Progenitor cell of endocrine pancreas (in vitro differentiated cells): ENCODE results near the gene WNT4. TPM values are rescaled to one million over a fixed set of nuclear protein-coding genes. Genes with fewer than 3 reads are reported as not detected.

ENCODE experiments used
- DNase-seq: peaks from one replicate; pipeline ENCODE4 v3.0.0; 2021; ENCODE audit warnings: low spot score; ENCODE audit not compliant: unreplicated experiment
- H3K27ac Mint-ChIP-seq: 2 replicates; pipeline ENCODE4 v1.8.0; 2021; ENCODE audit warnings: mild to moderate bottlenecking, moderate library complexity, mixed read lengths
- H3K27me3 Mint-ChIP-seq: 2 replicates; pipeline ENCODE4 v1.8.0; 2021; ENCODE audit warnings: mixed read lengths
- H3K36me3 Mint-ChIP-seq: 2 replicates; pipeline ENCODE4 v1.8.0; 2022; ENCODE audit warnings: mixed read lengths; ENCODE audit not compliant: insufficient read depth
- H3K4me1 Mint-ChIP-seq: 2 replicates; pipeline ENCODE4 v1.8.0; 2021; ENCODE audit warnings: low read depth, mixed read lengths
- H3K4me3 Mint-ChIP-seq: 2 replicates; pipeline ENCODE4 v1.8.0; 2021; ENCODE audit warnings: low read depth, mild to moderate bottlenecking, moderate library complexity, mixed read lengths
- H3K9me3 Mint-ChIP-seq: 2 replicates; pipeline ENCODE4 v1.8.0; 2021; ENCODE audit warnings: low read depth, mixed read lengths
- total RNA-seq: library from RNA; stranded (reverse); gene quantifications from 2 replicates; pipeline ENCODE4 v1.2.1, GENCODE V29; 2021
- TF ChIP-seq, protein P1 (sequence below): fragments of 200-600 bp; sonication (generic); IDR thresholded peaks from one replicate; pipeline ENCODE4 v1.5.0; 2021; ENCODE audit warnings: antibody characterized with exemption, mild to moderate bottlenecking; ENCODE audit not compliant: unreplicated experiment

Gene WNT4
- total RNA-seq, 1 donor from 2014 or later, result 0.74 TPM

DNA sequence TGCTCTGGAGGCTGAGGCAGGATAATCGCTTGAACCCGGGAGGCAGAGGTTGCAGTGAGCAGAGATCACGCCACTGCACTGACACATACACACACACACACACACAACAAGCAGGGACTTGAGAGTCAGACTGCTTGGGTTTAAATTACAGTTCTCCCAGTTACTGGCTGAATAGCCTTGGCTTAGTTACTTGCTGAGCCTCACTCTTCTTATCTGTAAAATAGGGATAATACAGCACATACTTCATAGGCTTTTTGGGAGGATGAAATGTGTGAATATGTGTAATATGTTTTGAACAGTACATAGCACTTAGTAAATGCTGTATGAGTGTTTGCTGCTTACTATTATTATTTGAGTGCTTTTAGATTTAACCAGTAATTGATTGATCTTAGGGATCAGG, 66.6 kb downstream of the WNT4 start:
- peaks cover 41% of the 10 kb centered on the region for H3K4me1 Mint-ChIP-seq
- H3K4me3 Mint-ChIP-seq, result no peak overlapping the region
- H3K36me3 Mint-ChIP-seq, result peaks cover 20% of the 10 kb centered on the region
- H3K27ac Mint-ChIP-seq, result no peak overlapping the region
- no peaks in the 10 kb centered on the region for H3K9me3 Mint-ChIP-seq
- no peak for DNase-seq
- TF ChIP-seq, protein P1, sequence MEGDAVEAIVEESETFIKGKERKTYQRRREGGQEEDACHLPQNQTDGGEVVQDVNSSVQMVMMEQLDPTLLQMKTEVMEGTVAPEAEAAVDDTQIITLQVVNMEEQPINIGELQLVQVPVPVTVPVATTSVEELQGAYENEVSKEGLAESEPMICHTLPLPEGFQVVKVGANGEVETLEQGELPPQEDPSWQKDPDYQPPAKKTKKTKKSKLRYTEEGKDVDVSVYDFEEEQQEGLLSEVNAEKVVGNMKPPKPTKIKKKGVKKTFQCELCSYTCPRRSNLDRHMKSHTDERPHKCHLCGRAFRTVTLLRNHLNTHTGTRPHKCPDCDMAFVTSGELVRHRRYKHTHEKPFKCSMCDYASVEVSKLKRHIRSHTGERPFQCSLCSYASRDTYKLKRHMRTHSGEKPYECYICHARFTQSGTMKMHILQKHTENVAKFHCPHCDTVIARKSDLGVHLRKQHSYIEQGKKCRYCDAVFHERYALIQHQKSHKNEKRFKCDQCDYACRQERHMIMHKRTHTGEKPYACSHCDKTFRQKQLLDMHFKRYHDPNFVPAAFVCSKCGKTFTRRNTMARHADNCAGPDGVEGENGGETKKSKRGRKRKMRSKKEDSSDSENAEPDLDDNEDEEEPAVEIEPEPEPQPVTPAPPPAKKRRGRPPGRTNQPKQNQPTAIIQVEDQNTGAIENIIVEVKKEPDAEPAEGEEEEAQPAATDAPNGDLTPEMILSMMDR, result no peak
- H3K27me3 Mint-ChIP-seq, result no peaks in the 10 kb centered on the region

DNA sequence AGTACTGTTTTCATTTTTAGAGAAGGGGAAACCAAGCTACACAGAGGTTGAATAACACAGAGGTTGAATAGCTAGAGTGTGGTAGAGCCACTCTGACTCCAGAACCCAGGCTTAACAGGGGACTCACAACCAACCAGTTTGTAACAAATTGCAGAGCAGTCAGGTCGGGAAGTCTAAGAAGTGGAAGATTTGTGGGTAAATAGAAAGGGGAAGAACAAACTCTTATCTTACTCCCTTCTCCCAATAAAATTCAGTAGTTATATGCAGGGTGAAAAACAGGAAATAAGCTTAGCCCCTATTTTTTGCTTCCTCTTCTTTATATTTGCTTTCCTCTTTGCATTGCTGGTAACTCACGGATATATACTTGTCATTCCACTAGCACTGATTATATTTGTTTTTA, 67.2 kb downstream of the WNT4 start:
- peaks cover 19% of the 10 kb centered on the region for H3K36me3 Mint-ChIP-seq
- DNase-seq, result no peak

DNA sequence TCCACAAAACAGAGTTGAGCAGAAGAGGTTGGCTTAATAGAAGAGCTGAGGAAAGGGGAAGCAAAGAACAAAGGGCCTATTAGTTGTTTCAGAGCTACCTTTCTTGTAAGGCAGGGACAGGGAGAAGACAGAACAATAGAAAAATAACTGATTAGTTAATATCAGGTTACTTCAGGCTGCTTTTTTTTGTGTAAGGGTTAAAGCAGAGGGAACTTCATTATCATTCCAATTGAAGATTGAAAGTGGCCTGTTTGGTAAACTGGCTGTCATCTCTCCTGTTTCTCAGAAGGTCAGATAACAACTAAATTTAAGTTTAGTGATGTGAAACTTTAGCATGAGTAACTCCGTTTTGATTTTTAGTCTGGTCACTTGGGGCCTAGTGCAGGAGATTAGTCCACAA, 68.1 kb downstream of the WNT4 start:
- peaks cover 21% of the 10 kb centered on the region for H3K36me3 Mint-ChIP-seq
- H3K9me3 Mint-ChIP-seq, result no peaks in the 10 kb centered on the region
- H3K27me3 Mint-ChIP-seq, result no peaks in the 10 kb centered on the region
- no peak for DNase-seq
- H3K4me3 Mint-ChIP-seq, result no peak overlapping the region
- peaks cover 41% of the 10 kb centered on the region for H3K4me1 Mint-ChIP-seq
- TF ChIP-seq, protein P1, result no peak
- peak overlapping the region; percentile 78 for H3K27ac Mint-ChIP-seq

More for the DNA sequence above, 67.2 kb downstream of the WNT4 start:
- TF ChIP-seq, protein P1, result no peak
- Mint-ChIP-seq H3K27me3 (no peaks in the 10 kb centered on the region), H3K4me3 (no peak overlapping the region), H3K9me3 (no peaks in the 10 kb centered on the region), H3K4me1 (peaks cover 41% of the 10 kb centered on the region), H3K27ac (peak overlapping the region; percentile 60)

DNA sequence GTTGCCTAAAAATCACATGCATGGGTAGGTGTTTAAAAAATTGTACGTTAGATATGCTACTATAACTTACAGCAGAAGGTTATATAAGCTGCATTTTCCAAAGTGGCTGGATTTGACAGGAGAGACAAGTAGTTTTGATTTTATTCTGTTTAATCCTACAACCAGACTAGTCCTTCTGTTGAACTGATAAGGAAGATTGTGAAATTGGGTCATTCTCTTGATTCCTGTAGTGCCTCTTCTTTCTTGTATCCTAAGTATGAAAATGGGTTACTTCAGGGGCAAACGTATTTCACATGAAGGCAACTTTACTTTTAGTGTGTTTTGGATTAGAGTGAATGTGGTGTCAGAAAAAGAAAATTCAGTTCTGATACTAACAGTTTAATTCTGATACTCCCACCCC, 71.4 kb downstream of the WNT4 start:
- peaks cover 29% of the 10 kb centered on the region for H3K4me1 Mint-ChIP-seq
- peaks cover 11% of the 10 kb centered on the region for H3K36me3 Mint-ChIP-seq
- peak overlapping the region; percentile 67 for H3K27ac Mint-ChIP-seq
- H3K4me3 Mint-ChIP-seq, result no peak overlapping the region
- no peaks in the 10 kb centered on the region for H3K27me3 Mint-ChIP-seq
- DNase-seq, result no peak
- TF ChIP-seq, protein P1, result no peak
- no peaks in the 10 kb centered on the region for H3K9me3 Mint-ChIP-seq

Other genes with a start within 250 kb of the WNT4 start
- gene HSPG2, start 205.8 kb downstream of the WNT4 start, total RNA-seq, result 656 and 657 TPM in 2 replicates
- gene CELA3B, start 166.1 kb downstream of the WNT4 start, total RNA-seq, result 0.58 TPM in 1 of 2 replicates, not detected in the other
- gene CELA3A, start 141.4 kb downstream of the WNT4 start, total RNA-seq, result 1.5 and 3.1 TPM in 2 replicates
- gene CDC42, start 90.4 kb downstream of the WNT4 start, total RNA-seq, result 287 and 288 TPM in 2 replicates